Stimulated activated CD4-positive, alpha-beta T cell treated with anti-CD3 and anti-CD28 coated beads, Interleukin-2, amount 100 ng/mL, for 48 hours (primary cell): ENCODE results near the gene PMS1.
"Not testable (repeated sequence)": the region's sequence is repeated elsewhere in the genome, so short reads cannot be mapped to it uniquely, and the experiment has no call there.

Experiments used
- DNase-seq, 2 donors: peaks; one replicate each; pipeline ENCODE4 v3.0.0-alpha.2; 2020

PMS1 gene

DNA sequence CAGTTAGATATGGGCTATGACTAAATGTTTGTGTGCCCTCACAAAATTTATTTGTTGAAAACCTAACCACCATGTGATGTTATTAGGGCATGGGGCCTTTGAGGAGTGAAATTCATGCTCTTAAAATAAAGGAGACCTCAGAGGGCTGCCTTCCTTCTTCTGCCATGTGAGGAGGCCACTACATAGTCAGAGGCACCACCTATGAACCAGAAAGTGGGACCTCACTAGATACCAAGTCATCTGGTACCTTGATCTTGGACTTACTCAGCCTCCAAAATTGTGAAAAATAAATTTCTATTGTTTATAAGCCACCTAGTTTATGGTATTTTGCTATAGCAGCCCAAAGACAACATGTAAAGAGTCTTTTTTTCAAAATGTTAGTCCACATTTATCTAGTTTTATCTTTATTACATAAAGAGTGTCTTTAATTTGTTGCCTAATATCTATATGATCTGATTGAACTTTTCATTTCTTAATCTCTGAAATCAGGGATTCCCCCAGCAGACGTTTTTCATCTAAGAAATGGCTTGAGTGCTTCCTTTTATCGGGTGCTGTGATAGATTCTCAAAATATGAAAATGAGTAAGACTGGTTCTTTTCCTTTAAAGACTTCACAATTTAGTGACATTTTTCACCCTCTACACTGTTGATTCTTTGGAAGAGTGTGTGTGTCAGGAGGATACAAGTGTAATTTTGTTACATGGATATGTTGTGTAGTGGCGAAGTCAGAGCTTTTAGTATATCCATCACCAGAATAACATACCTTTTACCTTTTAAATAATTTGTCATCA, 34.2 kb downstream of the PMS1 start:
- no peak for DNase-seq

DNA sequence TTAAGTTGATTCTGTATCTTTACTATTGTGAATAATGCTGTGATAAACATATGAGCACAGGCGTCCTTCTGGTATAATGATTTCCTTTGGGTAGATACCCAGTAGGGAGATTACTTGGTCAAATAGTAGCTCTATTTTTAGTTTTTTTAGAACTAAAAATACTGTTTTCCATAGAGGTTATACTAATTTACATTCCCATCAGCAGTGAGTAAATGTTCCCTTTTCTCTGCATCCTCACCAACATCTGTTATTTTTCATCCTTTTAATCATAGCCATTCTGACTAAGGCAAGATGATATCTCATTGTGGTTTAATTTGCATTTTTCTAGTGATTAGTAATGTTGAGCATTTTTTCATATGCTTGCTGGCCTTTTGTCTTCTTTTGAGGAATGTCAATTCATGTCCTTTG, 35.1 kb downstream of the PMS1 start:
- DNase-seq = no peak

- DNase-seq = no peak
Observed at GRCh38 chr2:189821953-189822748, 37.9 kb downstream of the PMS1 start.

DNA sequence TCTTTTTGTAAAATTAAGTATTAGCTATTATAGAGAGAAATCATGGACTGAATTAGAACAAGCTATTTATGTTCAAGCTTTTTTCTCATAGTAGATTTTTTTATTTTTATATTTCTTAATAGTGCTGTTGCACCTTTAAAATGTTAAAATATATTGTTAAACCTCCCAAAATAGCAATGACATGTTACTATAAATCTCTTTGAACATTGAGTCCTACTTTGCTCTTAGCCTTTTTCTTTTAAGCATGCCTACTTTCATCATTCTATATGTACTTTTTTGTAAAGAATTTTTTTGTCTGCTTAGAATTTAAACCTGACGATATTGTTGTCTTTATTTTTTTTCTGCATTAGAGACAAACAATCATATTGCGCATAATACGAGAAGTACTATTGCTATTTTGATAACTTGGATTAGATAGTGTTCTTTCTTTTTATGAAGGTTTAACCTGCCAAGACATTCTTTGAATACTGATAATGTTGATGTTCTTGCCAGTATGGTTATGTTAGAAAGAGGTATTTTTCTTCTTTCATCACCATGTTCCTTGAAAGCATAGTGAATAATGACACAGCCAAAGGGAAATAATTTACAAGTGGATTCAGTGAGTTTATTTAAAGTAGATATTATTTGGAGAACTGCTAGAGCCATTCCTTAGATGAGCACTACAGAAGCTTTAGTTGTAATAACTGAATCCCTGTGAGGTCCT, 40.6 kb downstream of the PMS1 start:
- no peak for DNase-seq

DNA sequence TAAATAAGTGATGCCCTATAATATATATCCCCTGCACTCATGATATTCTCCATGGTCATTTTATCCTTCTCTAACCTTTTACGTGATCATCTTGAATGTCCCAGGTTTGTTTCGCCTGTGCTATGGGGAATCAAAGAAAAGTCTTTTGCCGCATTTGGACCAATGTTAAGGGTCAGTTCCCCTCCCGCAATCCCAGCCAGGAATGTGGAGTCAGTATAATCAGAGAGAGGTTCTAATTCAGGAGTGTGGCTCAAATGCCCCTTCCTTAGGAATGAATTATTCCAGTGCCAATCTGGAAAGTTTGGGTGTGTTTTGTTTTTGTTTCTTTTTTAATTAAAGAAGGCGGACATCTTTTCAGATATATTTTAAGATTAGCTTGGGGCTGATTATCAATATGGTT, 41.8 kb downstream of the PMS1 start:
- DNase-seq = no peak

DNA sequence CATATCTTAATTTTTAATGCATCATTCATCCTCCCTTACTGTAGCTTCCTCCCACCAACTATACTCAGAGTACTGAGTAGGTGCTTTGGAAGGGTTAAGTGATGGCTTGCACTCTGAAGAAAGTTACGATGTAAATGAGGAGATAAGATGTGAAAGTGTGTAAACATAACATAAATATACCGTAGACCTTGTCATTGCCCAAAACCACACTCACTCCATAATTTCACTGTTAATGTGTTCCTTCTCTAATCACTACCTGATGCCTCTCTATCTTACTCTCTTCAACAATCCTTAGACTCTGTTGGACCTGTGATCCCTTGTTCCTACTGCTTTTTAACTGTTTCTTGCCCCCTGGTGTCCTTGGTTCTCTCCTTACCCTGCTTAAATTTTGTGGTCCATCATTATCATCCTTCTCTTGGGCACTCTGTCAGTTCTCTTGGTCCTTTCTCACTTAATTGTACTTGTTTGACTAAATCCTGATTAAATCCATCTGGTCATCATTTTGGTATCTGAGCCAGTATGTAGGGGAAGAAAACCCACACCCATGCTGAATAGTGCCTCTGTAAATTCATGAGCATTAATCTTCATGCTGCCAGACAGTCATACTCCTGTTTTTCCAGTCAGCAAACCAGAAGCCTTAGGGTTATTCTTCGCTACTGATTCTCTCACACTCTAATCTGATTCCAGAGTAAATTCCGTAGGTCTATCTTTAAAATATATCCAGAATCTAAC, 45.0 kb downstream of the PMS1 start:
- DNase-seq = no peak

- no peak for DNase-seq
Observed at GRCh38 chr2:189830510-189830909, 46.3 kb downstream of the PMS1 start.

DNA sequence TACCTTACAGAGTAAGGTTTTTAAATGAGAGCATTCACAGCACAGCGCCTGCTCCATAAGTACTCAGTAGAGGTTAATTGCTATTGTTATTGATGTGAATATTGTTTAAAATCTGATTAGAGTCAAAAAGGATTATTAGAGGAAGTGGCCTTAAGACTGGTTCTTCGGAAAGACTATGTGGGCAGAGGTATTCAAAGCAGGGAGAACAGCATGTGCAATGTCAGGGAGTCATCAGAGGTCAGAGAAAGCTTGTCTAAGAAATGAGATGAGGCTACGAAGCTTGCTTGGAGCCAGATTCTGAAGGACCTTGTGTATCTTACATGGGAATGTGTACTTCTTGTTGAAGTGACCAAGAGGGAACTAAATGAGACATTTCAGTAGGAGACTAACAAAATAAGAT, 49.8 kb downstream of the PMS1 start:
- DNase-seq = no peak

DNA sequence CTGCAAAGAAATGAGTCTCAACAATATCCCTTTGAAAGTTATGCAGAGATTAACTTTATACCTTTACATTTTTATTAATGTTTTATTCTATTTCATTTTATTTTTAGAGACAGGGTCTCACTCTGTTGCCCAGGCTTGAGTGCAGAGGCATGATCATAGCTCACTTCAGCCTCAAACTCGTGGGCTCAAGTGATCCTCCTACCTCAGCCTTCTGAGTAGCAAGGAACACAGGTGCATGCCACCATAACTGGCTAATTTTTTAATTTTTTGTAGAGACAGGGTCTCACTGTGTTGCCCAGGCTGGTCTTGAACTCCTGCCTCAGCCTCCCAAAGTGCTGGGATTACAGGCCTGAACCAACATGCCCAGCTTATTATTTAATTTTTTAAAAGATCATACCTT, 50.4 kb downstream of the PMS1 start:
- DNase-seq = not testable (repeated sequence)

DNA sequence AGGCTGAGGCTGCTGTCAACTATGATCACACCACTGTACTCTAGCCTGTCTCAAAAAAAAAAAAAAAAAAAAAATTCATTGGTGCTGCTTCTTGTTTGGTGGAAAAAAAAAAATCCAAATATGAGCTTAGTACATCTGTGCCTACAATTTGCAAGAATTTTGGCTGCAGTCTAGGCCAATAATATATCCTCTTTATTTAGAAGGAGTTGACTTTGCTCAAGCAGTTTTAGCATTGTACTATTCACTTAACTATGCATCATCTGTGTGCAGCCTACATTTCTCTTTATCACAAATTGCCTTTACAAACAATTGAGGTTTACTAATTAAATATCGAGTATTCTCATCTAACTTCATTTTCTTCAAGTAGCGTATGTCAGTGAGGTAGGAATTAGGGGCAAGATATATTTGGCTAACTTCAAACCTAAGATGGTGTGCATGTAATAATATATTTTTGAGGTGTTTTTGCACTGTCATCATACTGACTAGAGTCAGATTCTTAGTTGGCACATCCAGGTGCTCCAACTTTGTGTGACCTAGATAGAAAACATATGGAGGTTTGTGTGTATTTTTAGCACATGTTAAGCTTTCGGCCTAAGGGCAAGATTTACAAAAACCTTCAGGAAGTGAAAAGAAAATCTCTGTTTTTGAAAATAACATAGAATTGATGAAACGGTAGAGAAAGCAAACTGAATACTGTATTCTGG, 51.8 kb downstream of the PMS1 start:
- no peak for DNase-seq

- no peak for DNase-seq
Observed at GRCh38 chr2:189836644-189837043, 52.4 kb downstream of the PMS1 start.

- no peak for DNase-seq
Observed at GRCh38 chr2:189837326-189837725, 53.1 kb downstream of the PMS1 start.

GRCh38 chr2:189841019-189841418, 56.8 kb downstream of the PMS1 start:
- no peak for DNase-seq

- no peak for DNase-seq
Observed at GRCh38 chr2:189848276-189848675, 64.0 kb downstream of the PMS1 start.

GRCh38 chr2:189849550-189849949, 65.3 kb downstream of the PMS1 start:
- no peak for DNase-seq

- no peak for DNase-seq
Observed at GRCh38 chr2:189851174-189851826, 67.0 kb downstream of the PMS1 start.

DNA sequence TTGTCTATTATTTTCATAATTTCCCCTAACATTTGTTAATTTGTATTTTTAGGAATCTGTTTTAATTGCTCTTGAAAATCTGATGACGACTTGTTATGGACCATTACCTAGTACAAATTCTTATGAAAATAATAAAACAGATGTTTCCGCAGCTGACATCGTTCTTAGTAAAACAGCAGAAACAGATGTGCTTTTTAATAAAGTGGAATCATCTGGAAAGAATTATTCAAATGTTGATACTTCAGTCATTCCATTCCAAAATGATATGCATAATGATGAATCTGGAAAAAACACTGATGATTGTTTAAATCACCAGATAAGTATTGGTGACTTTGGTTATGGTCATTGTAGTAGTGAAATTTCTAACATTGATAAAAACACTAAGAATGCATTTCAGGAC, 69.9 kb downstream of the PMS1 start:
- no peak for DNase-seq

DNA sequence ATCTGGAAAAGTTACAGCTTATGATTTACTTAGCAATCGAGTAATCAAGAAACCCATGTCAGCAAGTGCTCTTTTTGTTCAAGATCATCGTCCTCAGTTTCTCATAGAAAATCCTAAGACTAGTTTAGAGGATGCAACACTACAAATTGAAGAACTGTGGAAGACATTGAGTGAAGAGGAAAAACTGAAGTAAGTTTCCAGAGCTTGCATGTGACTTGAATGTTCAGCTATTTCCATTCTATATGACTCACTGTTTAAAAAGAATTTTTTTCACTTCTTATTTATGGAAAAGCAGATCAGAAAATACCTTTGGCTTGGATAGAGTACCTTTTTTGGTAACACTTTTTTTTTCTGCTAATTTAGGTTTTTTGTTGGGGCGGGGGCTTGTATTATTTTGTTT, 70.7 kb downstream of the PMS1 start:
- DNase-seq = no peak

- no peak for DNase-seq
Observed at GRCh38 chr2:189858291-189858690, 74.0 kb downstream of the PMS1 start.

GRCh38 chr2:189860161-189860560, 75.9 kb downstream of the PMS1 start:
- no peak for DNase-seq

DNA sequence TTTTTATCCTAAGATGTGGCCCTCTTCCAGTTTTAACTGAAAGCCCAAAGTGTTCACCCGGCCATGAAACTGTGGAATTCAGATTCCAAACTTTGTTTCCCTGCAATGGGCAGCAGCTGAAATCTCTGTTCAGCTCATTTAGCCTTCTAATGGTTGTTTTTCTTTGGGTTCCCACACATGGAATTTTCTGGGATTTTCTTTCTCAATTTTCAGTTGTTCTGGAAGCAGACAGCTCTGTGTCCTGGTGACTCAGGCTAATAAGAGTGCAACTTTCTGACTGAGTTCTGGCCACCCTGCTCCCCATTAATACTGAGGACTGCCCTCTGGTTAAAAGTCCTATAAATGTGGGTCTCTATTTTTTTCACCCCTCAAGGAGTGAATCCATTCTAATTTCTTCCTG, 78.5 kb downstream of the PMS1 start:
- DNase-seq = no peak

GRCh38 chr2:189865826-189866225, 81.6 kb downstream of the PMS1 start:
- DNase-seq = no peak
